Trophoblast cell (in vitro differentiated cells and primary cell): ENCODE results near the gene ATPAF2.

ENCODE experiments used
- DNase-seq, 2 donors: peaks; one replicate each; pipeline ENCODE4 v3.0.0-alpha.2; 2016
- H2AFZ ChIP-seq: 2 replicates; pipeline ENCODE4 v1.6.1; 2013; ENCODE audit warnings: low read length, moderate library complexity, mild to moderate bottlenecking; ENCODE audit not compliant: insufficient read depth, poor library complexity
- H2AK5ac ChIP-seq: 2 replicates; pipeline ENCODE4 v1.6.1; 2013; ENCODE audit warnings: mild to moderate bottlenecking, low read length
- H2BK120ac ChIP-seq: 2 replicates; pipeline ENCODE4 v1.6.1; 2013; ENCODE audit warnings: low read length, mild to moderate bottlenecking, moderate library complexity; ENCODE audit not compliant: insufficient read depth, poor library complexity
- H2BK12ac ChIP-seq: 2 replicates; pipeline ENCODE4 v1.6.1; 2013; ENCODE audit warnings: mild to moderate bottlenecking, low read length, moderate library complexity
- H2BK5ac ChIP-seq: 2 replicates; pipeline ENCODE4 v1.6.1; 2013; ENCODE audit warnings: low read length, low read depth, moderate library complexity, mild to moderate bottlenecking; ENCODE audit not compliant: poor library complexity
- H3K14ac ChIP-seq: 2 replicates; pipeline ENCODE4 v1.6.1; 2013; ENCODE audit warnings: mild to moderate bottlenecking, low read length
- H3K18ac ChIP-seq: 2 replicates; pipeline ENCODE4 v1.6.1; 2013; ENCODE audit warnings: mild to moderate bottlenecking, low read length
- H3K23ac ChIP-seq: 2 replicates; pipeline ENCODE4 v1.6.1; 2013; ENCODE audit warnings: low read length
- H3K27ac ChIP-seq: 2 replicates; pipeline ENCODE4 v1.5.1; 2013; ENCODE audit warnings: low read depth, mild to moderate bottlenecking, inconsistent platforms, low read length, moderate library complexity
- H3K27me3 ChIP-seq: 2 replicates; pipeline ENCODE4 v1.6.1; 2013; ENCODE audit warnings: inconsistent platforms, mild to moderate bottlenecking, low read length, moderate library complexity; ENCODE audit not compliant: insufficient read depth
- H3K36me3 ChIP-seq, 2 experiments: 1 replicate in 1 of 2; 2 replicates in 1 of 2; pipeline ENCODE4 v1.6.1; 2013; ENCODE audit warnings: low read length in 2 of 2, mild to moderate bottlenecking in 2 of 2, moderate library complexity in 1 of 2; ENCODE audit not compliant: insufficient read depth in 2 of 2, control insufficient read depth in 1 of 2
- H3K4ac ChIP-seq: 2 replicates; pipeline ENCODE4 v1.6.1; 2013; ENCODE audit warnings: low read depth, mild to moderate bottlenecking, low read length, moderate library complexity
- H3K4me1 ChIP-seq, 2 experiments: 1 replicate in 1 of 2; 2 replicates in 1 of 2; pipeline ENCODE4 v1.6.1; 2013; ENCODE audit warnings: low read length in 2 of 2, mild to moderate bottlenecking in 2 of 2, moderate library complexity in 1 of 2; ENCODE audit not compliant: insufficient read depth in 2 of 2, control insufficient read depth in 1 of 2
- H3K4me2 ChIP-seq: 2 replicates; pipeline ENCODE4 v1.6.1; 2013; ENCODE audit warnings: inconsistent platforms, mild to moderate bottlenecking, low read length, moderate library complexity
- H3K4me3 ChIP-seq: 2 replicates; pipeline ENCODE4 v1.5.1; 2013; ENCODE audit warnings: mild to moderate bottlenecking, low read depth, low read length, inconsistent platforms
- H3K79me1 ChIP-seq: one replicate; pipeline ENCODE4 v1.6.1; 2013; ENCODE audit warnings: low read length
- H3K79me2 ChIP-seq: 2 replicates; pipeline ENCODE4 v1.6.1; 2013; ENCODE audit warnings: low read length, mild to moderate bottlenecking; ENCODE audit not compliant: control insufficient read depth, insufficient read depth, poor library complexity
- H3K9ac ChIP-seq: 2 replicates; pipeline ENCODE4 v1.6.1; 2013; ENCODE audit warnings: mild to moderate bottlenecking, low read length
- H3K9me3 ChIP-seq: 2 replicates; pipeline ENCODE4 v1.6.1; 2013; ENCODE audit warnings: low read depth, mild to moderate bottlenecking, control low read depth, inconsistent platforms, low read length; ENCODE audit not compliant: insufficient read depth
- H4K12ac ChIP-seq: 2 replicates; pipeline ENCODE4 v1.6.1; 2013; ENCODE audit warnings: low read depth, mild to moderate bottlenecking, low read length, moderate library complexity
- H4K8ac ChIP-seq: 2 replicates; pipeline ENCODE4 v1.6.1; 2013; ENCODE audit warnings: low read depth, mild to moderate bottlenecking, low read length, moderate library complexity
- H4K91ac ChIP-seq: one replicate; pipeline ENCODE4 v1.6.1; 2013; ENCODE audit warnings: low read depth, mild to moderate bottlenecking, low read length, moderate library complexity
- WGBS: extraction: QIAGEN DNeasy Blood & Tissue Kit; methylation state at CpG from one replicate; pipeline ENCODE4 v1.1.7; 2013; ENCODE audit warnings: missing lambda C conversion rate; ENCODE audit not compliant: insufficient read length, insufficient coverage; ENCODE audit errors: extremely low coverage; 5-methylcytosine and 5-hydroxymethylcytosine counted together

ATPAF2 gene

DNA sequence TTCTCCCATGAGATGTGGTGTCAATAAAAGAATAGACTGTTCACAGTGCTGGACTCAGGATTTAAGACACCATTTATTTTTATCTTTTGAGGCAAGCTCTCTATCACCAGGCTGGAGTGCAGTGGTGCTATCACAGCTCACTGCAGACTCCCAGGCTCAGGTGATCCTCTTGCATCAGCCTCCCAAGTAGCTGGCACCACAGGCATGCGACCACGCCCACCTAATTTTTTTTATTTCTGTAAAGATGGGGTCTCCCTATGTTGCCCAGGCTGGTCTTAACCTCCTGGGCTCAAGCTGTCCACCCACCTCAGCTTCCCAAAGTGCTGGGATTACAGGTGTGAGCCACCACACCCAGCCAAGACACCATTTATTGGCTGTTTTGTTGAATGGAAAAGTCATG lies 30.1 kb upstream of the ATPAF2 start:
- no peak for DNase-seq
- no CpG with 5 or more reads among the region's 2 CpGs for WGBS
- no peak overlapping the region for H2BK5ac ChIP-seq

DNA sequence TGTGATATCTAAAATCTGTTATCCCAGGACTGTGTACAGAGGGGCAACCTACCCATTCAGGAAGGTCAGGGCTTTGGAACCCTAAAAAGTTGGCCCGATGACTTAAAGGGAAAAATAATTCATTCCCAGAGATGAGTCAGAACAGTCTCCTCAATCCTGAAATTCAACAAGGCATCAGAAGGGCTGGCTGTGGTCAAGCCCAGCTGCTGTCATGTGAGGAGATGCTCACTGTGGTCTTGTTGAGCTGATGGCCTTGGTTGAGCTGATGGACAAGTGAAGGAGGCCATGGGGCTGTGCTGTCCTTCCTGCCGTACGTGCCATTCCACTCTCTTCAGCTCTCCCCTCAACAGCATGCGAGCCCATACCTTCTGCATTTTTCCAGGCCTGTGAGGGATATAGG lies 27.9 kb upstream of the ATPAF2 start:
- no peak overlapping the region for H3K14ac ChIP-seq

More for the DNA sequence above, 30.1 kb upstream of the ATPAF2 start:
- H2AK5ac ChIP-seq: no peak overlapping the region
- no peak overlapping the region for H4K91ac ChIP-seq
- no peak overlapping the region for H2BK12ac ChIP-seq
- no peak overlapping the region for H3K14ac ChIP-seq
- no peak overlapping the region for H3K4ac ChIP-seq
- H3K36me3 ChIP-seq: peaks cover 9 to 15% of the 10 kb centered on the region in 2 experiments
- no peak overlapping the region for H3K9ac ChIP-seq
- no peaks in the 10 kb centered on the region for H3K79me1 ChIP-seq
- no peak overlapping the region for H4K8ac ChIP-seq
- H3K18ac ChIP-seq: no peak overlapping the region
- no peaks in the 10 kb centered on the region for H3K27me3 ChIP-seq
- no peak overlapping the region for H2BK120ac ChIP-seq
- no peak overlapping the region for H3K4me2 ChIP-seq
- no peak overlapping the region for H3K27ac ChIP-seq
- H4K12ac ChIP-seq: no peak overlapping the region
- H2AFZ ChIP-seq: no peak overlapping the region
- H3K4me3 ChIP-seq: no peak overlapping the region
- no peaks in the 10 kb centered on the region for H3K79me2 ChIP-seq
- H3K9me3 ChIP-seq: no peaks in the 10 kb centered on the region
- H3K4me1 ChIP-seq: no peaks in the 10 kb centered on the region
- H3K23ac ChIP-seq: no peak overlapping the region

DNA sequence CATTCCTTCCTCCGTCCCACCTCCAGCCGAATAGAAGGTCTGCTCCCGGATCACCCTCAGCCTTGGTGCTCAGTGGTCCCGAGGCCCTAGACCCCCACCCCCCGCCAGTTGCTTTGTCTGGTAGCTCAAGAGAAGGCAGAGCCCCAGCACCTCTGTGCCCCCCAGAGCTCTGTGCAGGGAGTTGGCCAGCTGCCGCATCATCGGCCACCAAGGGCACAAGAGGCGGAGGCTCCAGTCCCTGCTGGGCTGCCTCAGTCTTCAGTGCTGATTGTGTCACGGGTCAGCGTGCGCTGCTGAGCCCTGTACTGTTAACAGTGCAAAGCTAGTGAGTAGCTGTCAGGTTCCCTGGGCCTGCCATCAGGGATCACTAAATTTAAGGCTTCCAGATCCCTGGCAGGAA lies 26.6 kb upstream of the ATPAF2 start:
- H3K36me3 ChIP-seq: peaks cover 20 to 22% of the 10 kb centered on the region in 2 experiments
- H3K27me3 ChIP-seq: no peaks in the 10 kb centered on the region
- H3K9me3 ChIP-seq: no peaks in the 10 kb centered on the region
- no peaks in the 10 kb centered on the region for H3K79me2 ChIP-seq
- H2BK120ac ChIP-seq: no peak overlapping the region
- H3K14ac ChIP-seq: no peak overlapping the region
- no peak overlapping the region for H4K12ac ChIP-seq
- no peak overlapping the region for H3K4me2 ChIP-seq
- H3K27ac ChIP-seq: no peak overlapping the region
- H2BK12ac ChIP-seq: no peak overlapping the region
- H3K4ac ChIP-seq: no peak overlapping the region
- H3K23ac ChIP-seq: no peak overlapping the region
- WGBS: no CpG with 5 or more reads among the region's 11 CpGs
- no peak overlapping the region for H2AFZ ChIP-seq
- H3K18ac ChIP-seq: no peak overlapping the region
- H3K9ac ChIP-seq: no peak overlapping the region
- H4K91ac ChIP-seq: no peak overlapping the region
- no peak overlapping the region for H2BK5ac ChIP-seq
- H2AK5ac ChIP-seq: no peak overlapping the region
- no peaks in the 10 kb centered on the region for H3K79me1 ChIP-seq
- H3K4me3 ChIP-seq: no peak overlapping the region
- H4K8ac ChIP-seq: no peak overlapping the region
- H3K4me1 ChIP-seq: no peaks in the 10 kb centered on the region
- DNase-seq: no peak

More for the DNA sequence above, 27.9 kb upstream of the ATPAF2 start:
- no peak overlapping the region for H3K27ac ChIP-seq
- H4K8ac ChIP-seq: no peak overlapping the region
- H3K4me2 ChIP-seq: no peak overlapping the region
- H3K79me2 ChIP-seq: no peaks in the 10 kb centered on the region
- H3K23ac ChIP-seq: no peak overlapping the region
- no peak for DNase-seq
- H3K4me3 ChIP-seq: no peak overlapping the region
- H2BK120ac ChIP-seq: no peak overlapping the region
- no peak overlapping the region for H2AFZ ChIP-seq
- no peak overlapping the region for H2AK5ac ChIP-seq
- H3K9ac ChIP-seq: no peak overlapping the region
- H2BK12ac ChIP-seq: no peak overlapping the region
- no peak overlapping the region for H2BK5ac ChIP-seq
- H3K27me3 ChIP-seq: no peaks in the 10 kb centered on the region
- H4K91ac ChIP-seq: no peak overlapping the region
- no CpG with 5 or more reads among the region's 4 CpGs for WGBS
- H3K4ac ChIP-seq: no peak overlapping the region
- peaks cover 13 to 18% of the 10 kb centered on the region in 2 experiments for H3K36me3 ChIP-seq
- no peaks in the 10 kb centered on the region for H3K79me1 ChIP-seq
- H4K12ac ChIP-seq: no peak overlapping the region
- H3K4me1 ChIP-seq: no peaks in the 10 kb centered on the region
- H3K18ac ChIP-seq: no peak overlapping the region
- no peaks in the 10 kb centered on the region for H3K9me3 ChIP-seq

DNA sequence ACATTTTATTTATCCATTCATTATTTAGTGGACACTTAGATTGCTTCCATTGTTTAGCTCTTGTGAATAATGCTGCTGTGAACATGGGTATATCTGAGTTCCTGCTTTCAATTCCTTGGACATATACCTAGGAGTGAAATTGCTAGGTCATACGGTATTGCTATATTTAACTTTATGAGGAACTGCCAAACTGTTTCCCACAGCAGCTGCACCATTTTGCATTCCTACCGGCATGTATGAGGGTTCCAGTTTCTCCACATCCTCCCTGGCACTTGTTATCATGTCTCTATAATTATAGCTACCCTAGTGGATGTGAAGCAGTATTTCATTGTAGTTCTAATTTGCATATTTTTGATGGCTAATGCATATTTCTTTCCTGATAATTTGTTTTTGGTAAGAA lies 25.1 kb upstream of the ATPAF2 start:
- Histone ChIP-seq H3K36me3 (peaks cover 23 to 26% of the 10 kb centered on the region in 2 experiments), H3K4me1 (no peaks in the 10 kb centered on the region), H3K9me3 (no peaks in the 10 kb centered on the region), H3K9ac (no peak overlapping the region), H3K79me2 (no peaks in the 10 kb centered on the region), H3K23ac (no peak overlapping the region), H3K27ac (no peak overlapping the region), H3K27me3 (no peaks in the 10 kb centered on the region), H3K14ac (no peak overlapping the region), H4K12ac (no peak overlapping the region), H2BK120ac (no peak overlapping the region), H2BK12ac (no peak overlapping the region), H2AK5ac (no peak overlapping the region), H2AFZ (no peak overlapping the region), H4K91ac (no peak overlapping the region), H3K18ac (no peak overlapping the region), H3K4me2 (no peak overlapping the region), H3K4ac (no peak overlapping the region), H2BK5ac (no peak overlapping the region), H3K79me1 (no peaks in the 10 kb centered on the region), H3K4me3 (no peak overlapping the region), H4K8ac (no peak overlapping the region)
- WGBS: no CpG with 5 or more reads among the region's 2 CpGs
- no peak for DNase-seq
